Activated CD4-positive, alpha-beta T cell treated with anti-CD3 and anti-CD28 coated beads, Interleukin-2, amount 10 ng/mL, durations not matched to agents 7 days and 5 days (primary cell): Measurements from ENCODE around the gene PHKA2. TPM values are rescaled to one million over a fixed set of nuclear protein-coding genes. Genes with fewer than 3 reads are reported as not detected.
"Not testable (repeated sequence)": the region's sequence is repeated elsewhere in the genome, so short reads cannot be mapped to it uniquely, and the experiment has no call there.

ENCODE experiments used
- CTCF ChIA-PET: fragments of 350-600 bp; sonication (Branson Sonifier 250); formaldehyde crosslinking; loops from one replicate; lab custom pipeline; 2021; ENCODE audit warnings: antibody characterized with exemption; lab: Charles Lee
- POLR2A ChIA-PET: fragments of 350-600 bp; sonication (Branson Sonifier 250); formaldehyde crosslinking; loops from one replicate; lab custom pipeline; 2021; ENCODE audit warnings: antibody characterized with exemption; lab: Charles Lee
- DNase-seq: peaks from one replicate; pipeline ENCODE4 v3.0.0-alpha.2; 2020
- H3K27ac Mint-ChIP-seq: one replicate; pipeline ENCODE4 v1.8.0; 2021; ENCODE audit warnings: mild to moderate bottlenecking, moderate library complexity, mixed read lengths
- H3K27me3 Mint-ChIP-seq: one replicate; pipeline ENCODE4 v1.8.0; 2021; ENCODE audit warnings: mixed read lengths
- H3K36me3 Mint-ChIP-seq: one replicate; pipeline ENCODE4 v1.8.0; 2021; ENCODE audit warnings: low read depth, mixed read lengths
- H3K4me1 Mint-ChIP-seq: one replicate; pipeline ENCODE4 v1.8.0; 2021; ENCODE audit warnings: mixed read lengths
- H3K4me3 Mint-ChIP-seq: one replicate; pipeline ENCODE4 v1.8.0; 2021; ENCODE audit warnings: mild to moderate bottlenecking, moderate library complexity, mixed read lengths
- H3K9me3 Mint-ChIP-seq: one replicate; pipeline ENCODE4 v1.8.0; 2021; ENCODE audit warnings: mixed read lengths
- total RNA-seq, 2 experiments: library from RNA; stranded (reverse); gene quantifications; one replicate each; pipeline ENCODE4 v1.2.3, GENCODE V29; 2021

Gene PHKA2, protein sequence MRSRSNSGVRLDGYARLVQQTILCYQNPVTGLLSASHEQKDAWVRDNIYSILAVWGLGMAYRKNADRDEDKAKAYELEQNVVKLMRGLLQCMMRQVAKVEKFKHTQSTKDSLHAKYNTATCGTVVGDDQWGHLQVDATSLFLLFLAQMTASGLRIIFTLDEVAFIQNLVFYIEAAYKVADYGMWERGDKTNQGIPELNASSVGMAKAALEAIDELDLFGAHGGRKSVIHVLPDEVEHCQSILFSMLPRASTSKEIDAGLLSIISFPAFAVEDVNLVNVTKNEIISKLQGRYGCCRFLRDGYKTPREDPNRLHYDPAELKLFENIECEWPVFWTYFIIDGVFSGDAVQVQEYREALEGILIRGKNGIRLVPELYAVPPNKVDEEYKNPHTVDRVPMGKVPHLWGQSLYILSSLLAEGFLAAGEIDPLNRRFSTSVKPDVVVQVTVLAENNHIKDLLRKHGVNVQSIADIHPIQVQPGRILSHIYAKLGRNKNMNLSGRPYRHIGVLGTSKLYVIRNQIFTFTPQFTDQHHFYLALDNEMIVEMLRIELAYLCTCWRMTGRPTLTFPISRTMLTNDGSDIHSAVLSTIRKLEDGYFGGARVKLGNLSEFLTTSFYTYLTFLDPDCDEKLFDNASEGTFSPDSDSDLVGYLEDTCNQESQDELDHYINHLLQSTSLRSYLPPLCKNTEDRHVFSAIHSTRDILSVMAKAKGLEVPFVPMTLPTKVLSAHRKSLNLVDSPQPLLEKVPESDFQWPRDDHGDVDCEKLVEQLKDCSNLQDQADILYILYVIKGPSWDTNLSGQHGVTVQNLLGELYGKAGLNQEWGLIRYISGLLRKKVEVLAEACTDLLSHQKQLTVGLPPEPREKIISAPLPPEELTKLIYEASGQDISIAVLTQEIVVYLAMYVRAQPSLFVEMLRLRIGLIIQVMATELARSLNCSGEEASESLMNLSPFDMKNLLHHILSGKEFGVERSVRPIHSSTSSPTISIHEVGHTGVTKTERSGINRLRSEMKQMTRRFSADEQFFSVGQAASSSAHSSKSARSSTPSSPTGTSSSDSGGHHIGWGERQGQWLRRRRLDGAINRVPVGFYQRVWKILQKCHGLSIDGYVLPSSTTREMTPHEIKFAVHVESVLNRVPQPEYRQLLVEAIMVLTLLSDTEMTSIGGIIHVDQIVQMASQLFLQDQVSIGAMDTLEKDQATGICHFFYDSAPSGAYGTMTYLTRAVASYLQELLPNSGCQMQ
- total RNA-seq, result 10 to 100 TPM; 27.5 to 27.8 TPM

DNA sequence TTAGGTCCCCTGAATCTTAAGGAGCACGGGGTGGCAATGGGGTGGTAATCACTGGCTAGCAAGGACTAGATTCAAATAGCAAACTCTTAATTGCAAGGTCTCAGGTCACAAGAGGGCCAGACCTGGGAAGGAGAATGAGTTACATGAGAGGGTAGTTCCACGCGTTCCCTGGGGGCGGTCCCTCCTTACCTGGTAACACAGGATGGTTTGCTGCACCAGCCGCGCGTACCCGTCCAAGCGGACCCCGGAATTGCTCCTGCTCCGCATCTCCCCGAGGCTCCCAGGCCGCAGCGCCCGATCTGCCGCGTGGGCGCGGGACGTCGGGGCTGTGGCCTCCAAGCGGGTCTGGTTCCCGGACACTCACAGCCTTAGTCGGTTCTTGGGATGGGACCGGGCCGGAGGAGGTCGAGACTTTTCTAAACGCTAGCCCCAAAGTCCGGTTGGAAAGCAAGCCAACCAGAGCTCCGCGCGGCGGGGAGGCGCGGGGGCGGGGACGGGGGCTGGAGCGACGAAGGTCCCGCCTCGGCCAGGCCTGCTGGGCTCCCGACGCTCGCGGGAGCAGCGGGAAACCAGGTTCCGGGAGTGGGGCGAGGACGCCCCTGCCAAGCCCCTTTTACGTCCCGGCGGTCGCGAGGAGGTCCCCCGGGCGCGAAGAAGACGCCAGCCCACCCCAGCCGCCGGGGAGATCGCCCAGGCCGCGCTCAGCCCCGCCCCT, at the start of gene PHKA2:
Gene PHKA2, minus strand, starts transcription at position 449 of the 715 bp plus-strand sequence. Its CDS starts 182 bp downstream, at position 267.
- ChIA-PET CTCF (interaction anchor here (0.6 kb wide), 1 partner anchor 398 kb away, joined by 4 read pairs; no protein-coding TSS in a partner anchor), POLR2A (no interaction called here)
- Mint-ChIP-seq H3K9me3 (no peaks in the 10 kb centered on the region), H3K4me3 (peak within 1 kb of the TSS; percentile 75), H3K27me3 (no peaks in the 10 kb centered on the region), H3K4me1 (peaks cover 20% of the 10 kb centered on the region), H3K27ac (peak within 1 kb of the TSS; percentile 84), H3K36me3 (no peaks in the 10 kb centered on the region)
- no peak for DNase-seq

DNA sequence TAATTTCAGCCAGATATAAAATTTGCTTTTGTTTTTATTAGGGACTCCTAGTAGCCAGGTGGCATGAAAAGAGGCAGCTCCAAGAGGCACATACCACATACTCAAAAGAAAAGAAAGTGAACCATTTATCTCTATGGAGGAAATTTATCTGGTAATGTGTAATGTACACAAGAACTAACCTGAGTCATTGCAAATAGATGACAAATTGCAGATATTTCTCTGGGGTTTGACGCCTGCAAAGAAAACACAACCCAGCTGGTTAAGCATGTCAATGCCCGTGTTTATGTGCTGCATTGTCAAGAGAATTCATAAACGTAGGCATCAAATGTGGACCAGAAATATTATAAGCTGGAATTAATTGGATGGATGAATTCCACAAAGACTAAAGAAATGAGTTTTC, 46.9 kb upstream of the PHKA2 start:
- Mint-ChIP-seq H3K27me3 (no peaks in the 10 kb centered on the region), H3K9me3 (no peaks in the 10 kb centered on the region)
- CTCF ChIA-PET, result no interaction called here

GRCh38 chrX:19028560-19028959, 44.6 kb upstream of the PHKA2 start:
- no peak for DNase-seq
- POLR2A ChIA-PET, result no interaction called here
- H3K27me3 Mint-ChIP-seq, result no peaks in the 10 kb centered on the region
- no peaks in the 10 kb centered on the region for H3K36me3 Mint-ChIP-seq
- H3K27ac Mint-ChIP-seq, result no peak overlapping the region
- no peaks in the 10 kb centered on the region for H3K4me1 Mint-ChIP-seq
- no peaks in the 10 kb centered on the region for H3K9me3 Mint-ChIP-seq
- CTCF ChIA-PET, result no interaction called here
- H3K4me3 Mint-ChIP-seq, result no peak overlapping the region

More for the DNA sequence above, 46.9 kb upstream of the PHKA2 start:
- H3K4me1 Mint-ChIP-seq, result no peaks in the 10 kb centered on the region
- DNase-seq, result no peak
- POLR2A ChIA-PET, result no interaction called here
- H3K36me3 Mint-ChIP-seq, result no peaks in the 10 kb centered on the region
- H3K27ac Mint-ChIP-seq, result no peak overlapping the region
- no peak overlapping the region for H3K4me3 Mint-ChIP-seq

DNA sequence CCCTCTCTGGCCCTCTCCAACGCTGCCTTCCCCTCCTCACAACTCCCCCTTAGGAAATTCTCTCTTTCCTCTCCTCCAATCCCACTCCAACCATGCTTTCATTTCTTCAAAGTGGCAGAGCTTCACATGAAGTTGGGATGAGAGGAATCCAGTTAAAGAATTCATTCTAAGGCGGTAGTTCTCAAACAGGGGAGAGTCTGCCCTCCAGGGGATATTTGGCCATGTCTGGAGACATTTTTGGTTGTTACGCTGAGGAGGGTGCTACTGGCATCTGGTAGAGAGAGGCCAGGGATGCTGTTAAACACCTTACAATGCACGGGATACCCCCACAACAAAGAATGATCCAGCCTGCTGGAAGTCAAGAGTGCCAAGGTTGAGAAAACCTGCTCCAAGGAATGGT, 40.5 kb upstream of the PHKA2 start:
- no peak for DNase-seq
- H3K27me3 Mint-ChIP-seq, result no peaks in the 10 kb centered on the region
- no peaks in the 10 kb centered on the region for H3K4me1 Mint-ChIP-seq
- H3K36me3 Mint-ChIP-seq, result no peaks in the 10 kb centered on the region
- CTCF ChIA-PET, result interaction anchor here (0.6 to 1.1 kb wide), 2 partner anchors 16 to 357 kb away, joined by 4 read pairs; no protein-coding TSS in a partner anchor
- H3K4me3 Mint-ChIP-seq, result no peak overlapping the region
- no peaks in the 10 kb centered on the region for H3K9me3 Mint-ChIP-seq
- no peak overlapping the region for H3K27ac Mint-ChIP-seq
- POLR2A ChIA-PET, result no interaction called here

DNA sequence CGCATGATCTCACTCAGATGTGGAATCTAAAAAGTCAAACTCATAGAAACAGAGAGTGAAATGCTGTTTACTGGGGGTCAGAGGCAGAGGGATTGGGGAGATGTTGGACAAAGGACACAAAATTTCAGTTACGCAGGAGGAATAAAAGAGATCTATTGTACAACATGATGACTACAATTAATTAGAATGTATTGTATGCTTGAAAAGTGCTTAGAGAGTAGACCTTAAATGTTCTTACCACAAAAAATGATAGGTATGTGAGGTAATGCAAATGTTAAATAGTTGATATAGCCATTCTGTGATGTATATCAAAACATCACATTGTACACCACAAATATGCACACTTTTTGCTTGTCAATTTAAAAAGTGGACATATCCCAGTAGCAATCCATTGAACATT, 36.1 kb upstream of the PHKA2 start:
- Mint-ChIP-seq H3K9me3 (no peaks in the 10 kb centered on the region), H3K36me3 (no peaks in the 10 kb centered on the region), H3K4me3 (no peak overlapping the region), H3K4me1 (no peaks in the 10 kb centered on the region), H3K27ac (no peak overlapping the region), H3K27me3 (no peaks in the 10 kb centered on the region)
- POLR2A ChIA-PET, result no interaction called here
- CTCF ChIA-PET, result no interaction called here
- no peak for DNase-seq

DNA sequence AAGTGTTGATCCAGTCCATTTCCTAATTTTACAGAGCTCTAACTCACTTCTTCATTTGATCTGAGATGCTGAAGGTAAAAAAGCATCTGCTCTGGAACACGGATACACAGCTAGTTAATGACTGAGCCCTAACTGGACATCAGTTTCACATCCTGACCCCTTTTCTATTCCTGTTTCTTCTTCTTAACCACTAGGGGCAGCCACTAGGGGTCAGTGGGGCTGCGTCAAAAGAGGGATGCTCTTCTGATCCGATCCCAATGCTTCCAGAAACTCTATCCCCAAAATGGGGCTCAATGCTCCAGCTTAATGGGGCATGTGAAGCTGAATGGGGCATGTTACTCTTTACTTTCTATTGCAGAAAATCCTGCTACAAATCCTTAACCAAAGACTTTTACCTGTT, 33.4 kb upstream of the PHKA2 start:
- CTCF ChIA-PET, result interaction anchor here (0.6 kb wide), 1 partner anchor 1385 kb away, joined by 3 read pairs; no protein-coding TSS in a partner anchor
- DNase-seq, result no peak
- H3K9me3 Mint-ChIP-seq, result no peaks in the 10 kb centered on the region
- no peaks in the 10 kb centered on the region for H3K36me3 Mint-ChIP-seq
- POLR2A ChIA-PET, result no interaction called here
- H3K4me1 Mint-ChIP-seq, result no peaks in the 10 kb centered on the region
- no peak overlapping the region for H3K4me3 Mint-ChIP-seq
- no peaks in the 10 kb centered on the region for H3K27me3 Mint-ChIP-seq
- no peak overlapping the region for H3K27ac Mint-ChIP-seq

DNA sequence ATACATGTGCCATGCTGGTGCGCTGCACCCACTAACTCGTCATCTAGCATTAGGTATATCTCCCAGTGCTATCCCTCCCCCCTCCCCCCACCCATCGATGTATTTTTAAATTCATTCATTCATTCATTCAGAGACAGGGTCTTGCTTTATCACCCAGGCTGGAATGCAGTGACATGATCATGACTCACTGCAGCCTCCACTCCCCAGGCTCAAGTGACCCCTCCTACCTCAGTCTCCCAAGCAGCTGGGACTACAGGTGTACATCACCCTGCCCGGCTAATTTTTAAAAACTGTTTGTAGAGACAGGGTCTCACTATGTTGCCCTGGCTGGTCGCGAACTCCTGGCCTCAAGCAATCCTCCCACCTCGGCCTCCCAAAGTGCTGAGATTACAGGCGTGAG, 32.7 kb upstream of the PHKA2 start:
- H3K27ac Mint-ChIP-seq, H3K4me1 Mint-ChIP-seq, H3K36me3 Mint-ChIP-seq, POLR2A ChIA-PET, H3K9me3 Mint-ChIP-seq, H3K4me3 Mint-ChIP-seq, DNase-seq, H3K27me3 Mint-ChIP-seq: not testable (repeated sequence)
- CTCF ChIA-PET, result interaction anchor here (0.6 to 0.9 kb wide), 2 partner anchors 10 to 1384 kb away, joined by 3 read pairs; no protein-coding TSS in a partner anchor

DNA sequence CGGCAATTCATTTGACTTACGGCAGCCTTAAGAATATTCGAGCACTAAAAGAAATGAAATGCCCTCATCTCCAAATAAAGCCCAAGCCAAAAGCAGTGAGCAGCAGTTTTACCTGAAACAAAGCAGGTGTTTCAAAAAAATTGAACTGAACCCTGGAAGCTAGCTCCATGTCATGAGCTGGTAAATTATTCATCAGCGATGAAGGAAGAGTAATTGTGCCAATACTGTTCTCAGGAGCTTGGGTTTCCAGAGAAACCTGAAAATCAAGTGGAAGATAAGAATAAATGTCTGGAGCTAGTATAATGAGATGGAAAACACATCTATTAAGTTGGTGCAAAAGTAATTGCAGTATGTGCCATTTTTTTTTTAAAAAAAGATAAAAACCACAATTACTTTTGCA, 24.0 kb upstream of the PHKA2 start:
- POLR2A ChIA-PET, result interaction anchor here (0.6 kb wide), 1 partner anchor 94 kb away, joined by 3 read pairs; no protein-coding TSS in a partner anchor
- H3K9me3 Mint-ChIP-seq, result no peaks in the 10 kb centered on the region
- no peaks in the 10 kb centered on the region for H3K4me1 Mint-ChIP-seq
- no peak for DNase-seq
- H3K36me3 Mint-ChIP-seq, result no peaks in the 10 kb centered on the region
- CTCF ChIA-PET, result no interaction called here
- no peaks in the 10 kb centered on the region for H3K27me3 Mint-ChIP-seq
- no peak overlapping the region for H3K4me3 Mint-ChIP-seq
- H3K27ac Mint-ChIP-seq, result no peak overlapping the region

DNA sequence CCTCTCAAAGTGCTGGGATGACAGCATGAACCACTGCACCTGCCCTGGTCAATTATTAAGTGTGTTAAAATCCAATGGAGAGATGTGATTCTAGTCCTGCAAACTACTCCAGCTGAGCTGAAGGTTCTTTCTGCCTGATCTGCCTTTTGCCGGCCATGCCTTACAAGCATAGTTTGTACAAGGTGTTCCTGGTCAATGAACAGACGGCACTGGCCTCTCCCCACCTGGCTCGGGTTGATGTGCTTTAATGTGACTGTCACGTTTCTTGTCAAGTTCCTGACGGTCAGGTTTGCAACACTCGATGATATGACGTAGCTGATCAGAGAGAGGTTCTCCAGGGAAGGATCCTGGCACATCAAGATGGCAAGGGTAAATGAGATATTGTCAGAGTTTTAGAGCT, 23.1 kb upstream of the PHKA2 start:
- no peak overlapping the region for H3K4me3 Mint-ChIP-seq
- H3K4me1 Mint-ChIP-seq, result no peaks in the 10 kb centered on the region
- H3K27ac Mint-ChIP-seq, result peak overlapping the region; percentile 31
- no peaks in the 10 kb centered on the region for H3K9me3 Mint-ChIP-seq
- H3K27me3 Mint-ChIP-seq, result no peaks in the 10 kb centered on the region
- no peak for DNase-seq
- H3K36me3 Mint-ChIP-seq, result no peaks in the 10 kb centered on the region
- POLR2A ChIA-PET, result no interaction called here
- CTCF ChIA-PET, result no interaction called here

DNA sequence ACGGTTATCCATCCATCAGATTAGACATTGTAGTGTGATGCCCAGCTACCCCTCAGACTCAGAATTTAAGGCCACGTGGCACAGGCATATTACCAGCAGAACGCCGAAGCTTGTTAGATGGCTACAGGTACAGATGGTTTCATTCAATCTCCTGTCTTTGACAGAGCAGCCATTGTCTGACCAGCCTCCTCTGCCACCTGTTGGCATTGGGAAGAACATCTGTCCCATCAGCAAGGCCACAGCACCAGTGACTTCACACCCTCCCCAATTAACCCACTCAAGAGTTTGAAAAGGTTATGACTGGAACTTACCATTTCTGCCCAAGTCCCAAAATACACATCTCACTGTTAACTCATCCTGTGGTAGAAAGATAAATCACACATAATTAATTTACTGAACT, 22.0 kb upstream of the PHKA2 start:
- Mint-ChIP-seq H3K9me3 (no peaks in the 10 kb centered on the region), H3K4me1 (no peaks in the 10 kb centered on the region), H3K27me3 (no peaks in the 10 kb centered on the region), H3K4me3 (no peak overlapping the region), H3K36me3 (no peaks in the 10 kb centered on the region), H3K27ac (no peak overlapping the region)
- ChIA-PET CTCF (interaction anchor here (0.6 to 0.9 kb wide), 2 partner anchors 10 to 17 kb away, joined by 3 read pairs; no protein-coding TSS in a partner anchor), POLR2A (no interaction called here)
- no peak for DNase-seq

- ChIA-PET CTCF (interaction anchor here (1.0 kb wide), 1 partner anchor 9 kb away, joined by 3 read pairs; no protein-coding TSS in a partner anchor), POLR2A (no interaction called here)
- no peaks in the 10 kb centered on the region for H3K9me3 Mint-ChIP-seq
- DNase-seq, result no peak
- H3K27ac Mint-ChIP-seq, result no peak overlapping the region
- no peaks in the 10 kb centered on the region for H3K36me3 Mint-ChIP-seq
- H3K27me3 Mint-ChIP-seq, result no peaks in the 10 kb centered on the region
- H3K4me3 Mint-ChIP-seq, result no peak overlapping the region
- H3K4me1 Mint-ChIP-seq, result no peaks in the 10 kb centered on the region
Measured at GRCh38 chrX:19003756-19004155, 19.8 kb upstream of the PHKA2 start.

- DNase-seq, result no peak
- CTCF ChIA-PET, result interaction anchor here (0.5 kb wide), 1 partner anchor 76 kb away, joined by 3 read pairs; no protein-coding TSS in a partner anchor
- Mint-ChIP-seq H3K36me3 (no peaks in the 10 kb centered on the region), H3K9me3 (no peaks in the 10 kb centered on the region), H3K4me3 (no peak overlapping the region), H3K27me3 (no peaks in the 10 kb centered on the region), H3K27ac (no peak overlapping the region), H3K4me1 (no peaks in the 10 kb centered on the region)
- POLR2A ChIA-PET, result no interaction called here
Measured at GRCh38 chrX:18998653-18999052, 14.7 kb upstream of the PHKA2 start.
